Measurements from ENCODE around the gene GALNT11. TPM values are rescaled to one million over a fixed set of nuclear protein-coding genes. Genes with fewer than 3 reads are reported as not detected.
A peak's percentile ranks its signal among the peaks of the same experiment; 100 is the strongest.

The GALNT11 gene
- total RNA-seq, 2 donors from 2014 or later: 24.8 to 32.3 TPM

- no peak for DNase-seq (ENCODE audit: low spot score)
- no peaks in the 10 kb centered on the region for H3K9me3 Mint-ChIP-seq
- H3K36me3 Mint-ChIP-seq: peaks cover 30% of the 10 kb centered on the region
These were observed 117.6 kb downstream of the GALNT11 start for GRCh38 chr7:152142976-152143595.

GRCh38 chr7:152144557-152145245 lies 119.2 kb downstream of the GALNT11 start:
- peak in 1 of 2 donors; percentile 58 for ATAC-seq
- H3K27me3 Mint-ChIP-seq: no peaks in the 10 kb centered on the region
- H3K36me3 Mint-ChIP-seq: peaks cover 30% of the 10 kb centered on the region
- H3K4me1 Mint-ChIP-seq (ENCODE audit: low read depth in 2 of 2): peaks cover 14 to 32% of the 10 kb centered on the region in 2 donors
- peak overlapping the region; percentile 60 for H3K4me3 Mint-ChIP-seq
- H3K27ac Mint-ChIP-seq: peak overlapping the region; percentile 19 to 74
- no peaks in the 10 kb centered on the region for H3K9me3 Mint-ChIP-seq
- no peak for DNase-seq (ENCODE audit: low spot score)

More at GRCh38 chr7:152142976-152143595, 117.6 kb downstream of the GALNT11 start:
- H3K27ac Mint-ChIP-seq: peak overlapping the region; percentile 19 to 29
- peaks cover 14 to 32% of the 10 kb centered on the region in 2 donors for H3K4me1 Mint-ChIP-seq (ENCODE audit: low read depth in 2 of 2)
- H3K27me3 Mint-ChIP-seq: no peaks in the 10 kb centered on the region
- no peak for ATAC-seq
- H3K4me3 Mint-ChIP-seq: no peak overlapping the region

GRCh38 chr7:152145853-152146466 lies 120.5 kb downstream of the GALNT11 start:
- H3K36me3 Mint-ChIP-seq: peaks cover 22% of the 10 kb centered on the region
- no peak overlapping the region for H3K4me3 Mint-ChIP-seq
- no peaks in the 10 kb centered on the region for H3K27me3 Mint-ChIP-seq
- no peaks in the 10 kb centered on the region for H3K9me3 Mint-ChIP-seq
- DNase-seq (ENCODE audit: low spot score): no peak
- H3K4me1 Mint-ChIP-seq (ENCODE audit: low read depth in 2 of 2): peaks cover 11 to 32% of the 10 kb centered on the region in 2 donors
- peak overlapping the region in 1 of 2 donors; percentile 74 for H3K27ac Mint-ChIP-seq
- ATAC-seq: peak; percentile 41 to 57

GRCh38 chr7:152148706-152149105 lies 123.2 kb downstream of the GALNT11 start:
- peaks cover 12 to 18% of the 10 kb centered on the region in 2 donors for H3K4me1 Mint-ChIP-seq (ENCODE audit: low read depth in 2 of 2)
- no peak overlapping the region for H3K27ac Mint-ChIP-seq
- no peaks in the 10 kb centered on the region for H3K27me3 Mint-ChIP-seq
- peaks cover 15% of the 10 kb centered on the region for H3K36me3 Mint-ChIP-seq
- DNase-seq (ENCODE audit: low spot score) (no peak), ATAC-seq (no peak)
- no peak overlapping the region for H3K4me3 Mint-ChIP-seq
- no peaks in the 10 kb centered on the region for H3K9me3 Mint-ChIP-seq

- Mint-ChIP-seq H3K4me1 (ENCODE audit: low read depth in 2 of 2) (peaks cover 12 to 16% of the 10 kb centered on the region in 2 donors), H3K9me3 (no peaks in the 10 kb centered on the region), H3K27me3 (no peaks in the 10 kb centered on the region), H3K4me3 (no peak overlapping the region), H3K27ac (no peak overlapping the region), H3K36me3 (peaks cover 19% of the 10 kb centered on the region)
- ATAC-seq (no peak), DNase-seq (ENCODE audit: low spot score) (no peak)
These were observed 123.9 kb downstream of the GALNT11 start for GRCh38 chr7:152149363-152149762.

GRCh38 chr7:152152267-152152666 lies 126.8 kb downstream of the GALNT11 start:
- no peak overlapping the region for H3K4me3 Mint-ChIP-seq
- no peaks in the 10 kb centered on the region for H3K9me3 Mint-ChIP-seq
- H3K27ac Mint-ChIP-seq: peak overlapping the region in 1 of 2 donors; percentile 21
- peaks cover 0 to 4% of the 10 kb centered on the region in 2 donors for H3K4me1 Mint-ChIP-seq (ENCODE audit: low read depth in 2 of 2)
- H3K36me3 Mint-ChIP-seq: peaks cover 17% of the 10 kb centered on the region
- DNase-seq (ENCODE audit: low spot score) (no peak), ATAC-seq (no peak)
- no peaks in the 10 kb centered on the region for H3K27me3 Mint-ChIP-seq

GRCh38 chr7:152158801-152159587 lies 133.5 kb downstream of the GALNT11 start:
- Mint-ChIP-seq H3K4me3 (peak overlapping the region; percentile 40), H3K36me3 (peaks cover 29% of the 10 kb centered on the region), H3K27me3 (no peaks in the 10 kb centered on the region), H3K9me3 (no peaks in the 10 kb centered on the region), H3K4me1 (ENCODE audit: low read depth in 2 of 2) (peaks cover 6 to 7% of the 10 kb centered on the region in 2 donors), H3K27ac (peak overlapping the region; percentile 5 to 46)
- ATAC-seq (peak in 1 of 2 donors; percentile 46), DNase-seq (ENCODE audit: low spot score) (no peak)

GRCh38 chr7:152161171-152161570 lies 135.7 kb downstream of the GALNT11 start:
- Mint-ChIP-seq H3K4me1 (ENCODE audit: low read depth in 2 of 2) (peaks cover 6 to 7% of the 10 kb centered on the region in 2 donors), H3K36me3 (peaks cover 22% of the 10 kb centered on the region)

GRCh38 chr7:152162287-152162686 lies 136.8 kb downstream of the GALNT11 start:
- no peak for ATAC-seq
- Mint-ChIP-seq H3K4me1 (ENCODE audit: low read depth in 2 of 2) (peaks cover 6 to 7% of the 10 kb centered on the region in 2 donors), H3K36me3 (peaks cover 30% of the 10 kb centered on the region), H3K27ac (no peak overlapping the region), H3K27me3 (no peaks in the 10 kb centered on the region), H3K9me3 (no peaks in the 10 kb centered on the region), H3K4me3 (no peak overlapping the region)
- DNase-seq (ENCODE audit: low spot score): no peak

More at GRCh38 chr7:152161171-152161570, 135.7 kb downstream of the GALNT11 start:
- no peak overlapping the region for H3K4me3 Mint-ChIP-seq
- no peaks in the 10 kb centered on the region for H3K9me3 Mint-ChIP-seq
- ATAC-seq (no peak), DNase-seq (ENCODE audit: low spot score) (no peak)
- no peaks in the 10 kb centered on the region for H3K27me3 Mint-ChIP-seq
- H3K27ac Mint-ChIP-seq: peak overlapping the region in 1 of 2 donors; percentile 23

Other genes with a start within 250 kb of the GALNT11 start
- gene PRKAG2, start 148.6 kb upstream of the GALNT11 start, total RNA-seq: 10 to 100 TPM; 19.9 to 22.6 TPM
- not detected for gene GALNTL5, start 69.2 kb upstream of the GALNT11 start, total RNA-seq

Data from natural killer cell treated with Interleukin-12 subunit alpha and Interleukin-12 subunit beta and Interleukin-15 and Interleukin-18, amount 100 ng/mL, for 72 hours (primary cell).